K562 (cell line): ENCODE results near the gene GFRA1. TPM values are rescaled to one million over a fixed set of nuclear protein-coding genes. Genes with fewer than 3 reads are reported as not detected.

ENCODE experiments used
- ATAC-seq: fragments of 200-7000 bp; cut with Tn5 transposase; 3 replicates; pipeline ENCODE4 v1.9.1; 2020; ENCODE audit warnings: moderate library complexity
- BruUV-seq: library from RNA; stranded (reverse); fragments of 400-500 nt; replicated peaks from 2 replicates; lab custom pipeline; 2021; lab: Mats Ljungman, UMichigan
- CTCF ChIA-PET: fragments of 300-600 bp; formaldehyde crosslinking; extraction: SDS; loops from one replicate; lab custom pipeline; 2021; ENCODE audit warnings: low intra/inter-chr PET ratio; lab: Yijun Ruan, JAX
- POLR2A ChIA-PET: fragments of 300-600, 350-650 bp; sonication (Branson Sonifier 250); formaldehyde crosslinking; extraction: SDS; loops from one replicate; lab custom pipeline; 2021; ENCODE audit warnings: antibody characterized with exemption, inconsistent platforms; lab: Yijun Ruan, JAX
- DNase-seq, 4 experiments: peaks; one replicate each; pipeline versions ENCODE4 v3.0.0 to v3.0.0-alpha.2; 2011 to 2018; ENCODE audit warnings: low spot score in 3 of 4, mixed read lengths in 3 of 4; ENCODE audit errors: extremely low read depth in 1 of 4
- FAIRE-seq: peaks from 2 replicates; lab custom pipeline; 2011; peaks lifted over from hg19 to GRCh38; lab: Jason Lieb, UNC
- H2AFZ ChIP-seq: 2 replicates; pipeline ENCODE4 v1.6.0; 2011; ENCODE audit warnings: low read depth, low read length, control low read depth, inconsistent platforms
- H3K27ac ChIP-seq: fragments of 200-600 bp; 3 replicates; pipeline ENCODE4 v1.8.0; 2011; ENCODE audit warnings: low read depth, mild to moderate bottlenecking, control low read depth, inconsistent platforms, low read length, moderate library complexity, mixed read lengths; ENCODE audit errors: extremely low read depth
- H3K27me3 ChIP-seq, 2 experiments: fragments of 300-600 bp in 1 of 2; 2 replicates in 1 of 2; 3 replicates in 1 of 2; pipeline versions ENCODE4 v1.6.0 to v1.8.0; 2011; ENCODE audit warnings: inconsistent platforms in 2 of 2, low read length in 2 of 2, mild to moderate bottlenecking in 1 of 2, mixed read lengths in 1 of 2, moderate library complexity in 1 of 2; ENCODE audit not compliant: control insufficient read depth in 2 of 2, insufficient read depth in 2 of 2
- H3K36me3 ChIP-seq: fragments of 300-600 bp; 3 replicates; pipeline ENCODE4 v1.8.0; 2011; ENCODE audit warnings: mild to moderate bottlenecking, low read length, inconsistent platforms; ENCODE audit not compliant: control insufficient read depth, insufficient read depth
- H3K4me1 ChIP-seq, 2 experiments: fragments of 200-600 bp in 1 of 2; replicated peaks in 1 of 2; 2 replicates in 1 of 2; 3 replicates in 1 of 2; pipeline versions ENCODE4 v1.5.1 to v1.8.0; 2011; ENCODE audit warnings: inconsistent platforms in 2 of 2, low read length in 2 of 2, mild to moderate bottlenecking in 1 of 2, mixed read lengths in 1 of 2, moderate library complexity in 1 of 2; ENCODE audit not compliant: control insufficient read depth in 2 of 2, insufficient read depth in 2 of 2
- H3K4me2 ChIP-seq: 2 replicates; pipeline ENCODE4 v1.6.1; 2011; ENCODE audit warnings: low read length, control low read depth, inconsistent platforms, mixed read lengths; ENCODE audit not compliant: insufficient read depth
- H3K4me3 ChIP-seq: fragments of 200-600 bp; sonication (generic), shearing (Covaris generic); 2 replicates; pipeline ENCODE4 v1.5.1; 2016; ENCODE audit warnings: control low read depth, inconsistent platforms
- H3K79me2 ChIP-seq: fragments of 200-600 bp; 3 replicates; pipeline ENCODE4 v1.8.0; 2011; ENCODE audit warnings: low read length, inconsistent platforms; ENCODE audit not compliant: control insufficient read depth, insufficient read depth
- H3K9ac ChIP-seq, 2 experiments: 2 replicates each; pipeline versions ENCODE4 v1.6.0 to v1.6.1; 2011; ENCODE audit warnings: low read depth in 2 of 2, low read length in 2 of 2, control low read depth in 1 of 2, inconsistent platforms in 1 of 2, mild to moderate bottlenecking in 1 of 2, mixed read lengths in 1 of 2; ENCODE audit not compliant: insufficient read depth in 1 of 2
- H3K9me1 ChIP-seq: one replicate; pipeline ENCODE4 v1.6.0; 2011; ENCODE audit warnings: inconsistent platforms, mild to moderate bottlenecking, low read length, moderate library complexity; ENCODE audit not compliant: control insufficient read depth, insufficient read depth
- H3K9me3 ChIP-seq: replicated peaks from 2 replicates; pipeline ENCODE4 v1.5.1; 2011; ENCODE audit warnings: low read depth, low read length, inconsistent platforms; ENCODE audit not compliant: control insufficient read depth, insufficient read depth
- H4K20me1 ChIP-seq: replicated peaks from 2 replicates; pipeline ENCODE4 v1.6.1; 2011; ENCODE audit warnings: low read length, inconsistent platforms, mixed read lengths; ENCODE audit not compliant: control insufficient read depth, insufficient read depth
- HDAC6 ChIP-seq: IDR thresholded peaks from 2 replicates; pipeline ENCODE4 v1.6.1; 2012; ENCODE audit warnings: low read depth, mild to moderate bottlenecking, control low read depth, inconsistent platforms, low read length, moderate library complexity
- POLR2AphosphoS5 ChIP-seq: IDR thresholded peaks from 2 replicates; pipeline ENCODE4 v1.6.1; 2011; ENCODE audit warnings: mild to moderate bottlenecking, low read depth, low read length, moderate library complexity; ENCODE audit not compliant: control insufficient read depth, insufficient read depth
- SIN3A ChIP-seq, 2 experiments: fragments of 150-350 bp in 1 of 2; IDR thresholded peaks; 2 replicates each; pipeline ENCODE4 v1.6.1; 2011 to 2016; ENCODE audit warnings: borderline replicate concordance in 2 of 2, low read depth in 2 of 2, low read length in 2 of 2, mild to moderate bottlenecking in 2 of 2, moderate library complexity in 2 of 2; ENCODE audit not compliant: control insufficient read depth in 1 of 2
- WGBS: fragments of 100-300 bp; shearing (Covaris generic); methylation state at CpG from one replicate; pipeline ENCODE4 v1.1.6; 2016; ENCODE audit warnings: low coverage, mixed read lengths; ENCODE audit not compliant: insufficient coverage; ENCODE audit errors: missing lambda C conversion rate; 5-methylcytosine and 5-hydroxymethylcytosine counted together
- in situ Hi-C: fragments of 300-500 bp; cut with MboI; formaldehyde crosslinking; loops from 4 replicates; pipeline ENCODE4 v1.15.0; 2018; ENCODE audit warnings: inconsistent platforms, mixed read lengths
- intact Hi-C: fragments of 100-400 bp; cut with micrococcal nuclease; formaldehyde crosslinking; loops from 2 replicates; pipeline ENCODE4 v1.14.2; 2022
- polyA plus RNA-seq, 8 experiments: library from polyadenylated mRNA; depleted of rRNA in 4 of 8; stranded (reverse) in 5 of 8; unstranded in 3 of 8; fragments of >200 nt; fragmentation: Nextera tagmentation in 2 of 8; fragmentation: Illumina TruSeq in 1 of 8; extraction: Ambion mirVana in 2 of 8; extraction: Trizol in 1 of 8; gene quantifications; 2 replicates each; pipeline versions ENCODE4 v1.2.1 to v1.2.3, GENCODE V29; 2011 to 2014; ENCODE audit warnings: inconsistent platforms in 1 of 8, missing spikeins in 1 of 8
- total RNA-seq, 7 experiments: library from RNA; depleted of rRNA in 6 of 7; stranded (reverse); fragments of >200 nt in 6 of 7; fragmentation: Illumina TruSeq in 2 of 7; extraction: Trizol in 2 of 7; gene quantifications; 2 replicates each; pipeline versions ENCODE4 v1.2.1 to v1.2.3, GENCODE V29; 2011 to 2021; ENCODE audit warnings: low replicate concordance in 1 of 7
- TF ChIP-seq, protein P1 (sequence below): fragments of 450-650 bp; IDR thresholded peaks from 2 replicates; pipeline ENCODE4 v1.6.1; 2016; ENCODE audit warnings: antibody characterized with exemption

The GFRA1 gene
- total and polyA plus RNA-seq, 9 of the 15 experiments (the other 6 are each of a cell fraction or from before 2014, with no cell fraction given) = 0.04 TPM; not detected in 8

DNA sequence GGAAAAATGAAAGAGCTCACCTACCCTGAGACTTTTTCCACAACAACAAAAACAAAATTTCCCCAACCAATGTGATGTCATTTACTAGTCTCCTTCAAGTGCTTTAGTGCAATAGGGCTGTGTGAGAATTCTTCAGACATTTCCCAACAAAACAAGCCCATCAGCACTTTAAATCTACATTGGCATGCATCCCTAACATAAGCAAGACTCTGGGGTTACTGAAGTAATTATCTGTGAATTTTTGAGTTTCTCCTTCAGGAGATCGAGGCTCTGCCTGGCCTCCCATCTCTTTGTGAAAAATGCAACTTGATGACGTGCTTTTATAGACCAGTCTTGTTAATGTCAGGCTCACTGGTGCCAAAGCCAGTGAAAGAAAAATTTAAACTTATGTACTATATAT is 255.6 kb downstream of the GFRA1 start:
- Histone ChIP-seq H3K27ac (no peak overlapping the region), H3K4me2 (no peak overlapping the region), H3K9me3 (no peaks in the 10 kb centered on the region), H3K9ac (no peak overlapping the region), H3K4me1 (no peaks in the 10 kb centered on the region), H3K79me2 (no peaks in the 10 kb centered on the region), H2AFZ (no peak overlapping the region), H3K27me3 (no peaks in the 10 kb centered on the region), H3K36me3 (no peaks in the 10 kb centered on the region), H4K20me1 (no peaks in the 10 kb centered on the region), H3K9me1 (no peaks in the 10 kb centered on the region), H3K4me3 (no peak overlapping the region)
- POLR2A ChIA-PET = no interaction called here
- BruUV-seq = no TSS peak
- DNase-seq (no peak), FAIRE-seq (no peak), ATAC-seq (no peak)
- in situ Hi-C loops = no loop called here
- 0% methylated on average over 2 of the region's 2 CpGs for WGBS
- intact Hi-C loops = no loop called here
- CTCF ChIA-PET = no interaction called here
- TF ChIP-seq, protein P1, sequence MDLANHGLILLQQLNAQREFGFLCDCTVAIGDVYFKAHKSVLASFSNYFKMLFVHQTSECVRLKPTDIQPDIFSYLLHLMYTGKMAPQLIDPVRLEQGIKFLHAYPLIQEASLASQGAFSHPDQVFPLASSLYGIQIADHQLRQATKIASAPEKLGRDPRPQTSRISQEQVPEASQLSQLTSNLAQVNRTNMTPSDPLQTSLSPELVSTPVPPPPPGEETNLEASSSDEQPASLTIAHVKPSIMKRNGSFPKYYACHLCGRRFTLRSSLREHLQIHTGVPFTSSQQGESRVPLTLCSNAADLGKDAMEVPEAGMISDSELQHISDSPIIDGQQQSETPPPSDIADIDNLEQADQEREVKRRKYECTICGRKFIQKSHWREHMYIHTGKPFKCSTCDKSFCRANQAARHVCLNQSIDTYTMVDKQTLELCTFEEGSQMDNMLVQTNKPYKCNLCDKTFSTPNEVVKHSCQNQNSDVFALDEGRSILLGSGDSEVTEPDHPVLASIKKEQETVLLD = no peak
- TF ChIP-seq HDAC6 (no peak), SIN3A (IDR thresholded peaks at IDR 0.05; ENCODE audit: borderline replicate concordance in 2 of 2, control insufficient read depth in 1 of 2, low read depth in 2 of 2, low read length in 2 of 2) (no peak), POLR2AphosphoS5 (no peak)
